ENCODE data around the gene SAFB.

DNA sequence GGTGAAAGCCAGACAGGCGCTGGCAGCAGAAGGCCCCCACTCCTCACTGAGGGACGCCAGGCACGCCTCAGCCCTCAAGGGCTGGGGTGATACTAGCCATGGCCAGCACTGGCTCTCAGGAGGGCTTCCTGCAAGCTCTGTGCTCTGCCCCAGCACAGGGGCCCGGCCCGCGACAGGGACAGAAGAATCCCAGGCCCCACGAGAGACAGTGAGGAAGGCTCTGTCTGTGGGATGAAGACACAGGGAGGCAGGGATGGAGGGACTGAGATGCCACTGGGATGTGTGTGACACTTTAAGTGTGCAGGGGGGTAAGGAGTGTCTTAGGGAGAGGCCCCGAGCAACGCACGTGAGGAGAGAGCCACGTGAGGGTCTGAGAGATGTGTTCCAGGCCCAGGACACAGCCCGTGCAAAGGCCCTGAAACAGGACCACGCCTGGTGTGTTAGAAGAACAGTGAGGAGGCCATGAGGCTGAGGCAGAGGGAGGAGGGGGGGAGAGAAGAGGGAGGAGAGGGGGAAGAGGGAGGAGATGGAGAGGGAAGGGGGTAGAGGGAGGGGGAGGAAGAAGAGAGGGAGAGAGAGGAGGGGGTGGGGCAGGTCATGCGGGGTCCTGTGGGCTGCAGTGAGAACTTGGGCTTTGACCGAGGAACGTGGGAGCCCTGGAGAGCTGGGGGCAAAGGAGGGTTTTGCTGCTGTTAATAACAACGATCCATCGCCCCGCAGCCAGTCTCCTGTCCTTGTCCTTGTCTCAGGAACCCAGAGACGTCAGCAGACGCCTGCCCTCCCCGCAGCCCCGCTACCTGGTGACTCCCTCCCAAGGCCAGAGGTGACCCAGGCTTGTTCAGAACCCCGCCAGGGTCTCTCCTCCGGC is 74.4 kb downstream of the SAFB start:
- TF ChIP-seq CTCF (conservative IDR thresholded peaks at IDR 0.05; ENCODE audit: low read length), result no peak
- TF ChIP-seq EZH2phosphoT487 (IDR thresholded peaks at IDR 0.05; ENCODE audit: borderline replicate concordance, low read depth, low read length), result no peak

All from OCI-LY7 (cell line).